GM19467 (cell line): ENCODE results near the gene UROS.
A peak's percentile ranks its signal among the peaks of the same experiment; 100 is the strongest.

ENCODE experiments used
- ATAC-seq: cut with Tn5 transposase; IDR thresholded peaks from one replicate; pipeline ENCODE4 v1.9.1; 2021; ENCODE audit warnings: mild to moderate bottlenecking, moderate library complexity; ENCODE audit not compliant: unreplicated experiment

UROS gene

DNA sequence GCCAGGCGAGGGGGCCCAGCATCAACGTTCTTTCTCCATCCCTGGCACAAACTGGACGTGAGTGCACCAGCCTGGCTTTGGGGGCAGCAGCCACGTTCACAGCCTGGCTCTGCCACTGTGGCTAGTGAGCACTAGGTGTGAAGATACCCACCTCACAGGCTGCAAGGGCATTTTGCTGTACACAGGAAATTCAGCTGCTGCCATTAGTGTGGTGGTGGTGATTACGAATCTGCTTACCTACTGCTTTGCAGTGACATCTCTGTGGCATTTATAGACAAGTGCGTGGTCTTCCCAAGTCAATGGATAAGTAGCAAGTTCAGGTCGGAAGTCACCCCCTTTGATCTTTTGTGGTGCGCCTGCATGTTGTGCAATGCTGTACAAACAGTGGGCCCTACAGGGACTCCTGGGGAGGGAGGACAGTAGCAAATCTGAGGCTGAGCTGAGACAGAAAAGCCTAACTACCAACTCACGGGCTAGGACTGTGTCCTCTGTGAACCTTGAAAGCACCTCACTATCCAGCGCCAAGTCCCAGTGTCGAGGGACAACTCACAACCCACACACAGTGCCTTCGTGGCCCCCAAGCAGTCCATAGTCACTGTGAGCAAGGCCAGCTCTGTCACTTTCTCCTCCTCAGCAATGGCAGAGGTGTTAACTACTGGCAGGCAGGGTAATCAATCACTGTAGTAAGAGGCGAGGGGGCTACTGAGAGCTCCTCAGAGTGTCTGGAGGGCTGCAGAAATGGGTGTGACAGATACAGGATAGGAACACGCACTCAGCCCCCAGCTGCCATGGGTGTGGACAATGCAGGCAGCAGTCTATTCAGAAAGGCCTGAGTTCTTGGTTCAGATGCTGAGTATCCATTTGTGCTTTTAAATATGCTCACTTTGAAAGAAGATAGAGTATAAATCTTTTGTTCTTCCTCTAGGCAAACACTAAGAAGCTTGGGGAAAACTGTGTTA lies 30.4 kb downstream of the UROS start:
- ATAC-seq = no peak

- ATAC-seq = no peak
Measured at GRCh38 chr10:125788156-125789034, 34.7 kb downstream of the UROS start.

DNA sequence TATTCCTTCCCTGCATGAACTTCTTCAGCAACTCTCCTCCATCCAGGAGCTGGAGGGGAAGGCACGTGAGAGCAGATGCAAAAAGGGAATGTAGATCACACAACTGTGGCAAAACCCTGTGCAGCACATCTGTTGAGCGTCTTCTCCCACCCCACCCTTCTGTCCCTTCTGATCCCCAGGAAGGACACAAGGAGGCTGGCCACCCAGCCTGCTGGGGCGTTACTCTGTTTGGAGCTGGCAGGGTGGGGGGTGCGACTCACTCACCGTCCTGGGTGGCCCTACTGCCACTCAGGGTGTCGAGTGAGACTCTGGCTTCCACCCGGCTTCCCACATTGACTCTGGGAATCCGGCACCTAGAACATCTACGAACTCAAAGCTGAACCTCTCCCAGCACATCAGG lies 37.3 kb downstream of the UROS start:
- no peak for ATAC-seq

DNA sequence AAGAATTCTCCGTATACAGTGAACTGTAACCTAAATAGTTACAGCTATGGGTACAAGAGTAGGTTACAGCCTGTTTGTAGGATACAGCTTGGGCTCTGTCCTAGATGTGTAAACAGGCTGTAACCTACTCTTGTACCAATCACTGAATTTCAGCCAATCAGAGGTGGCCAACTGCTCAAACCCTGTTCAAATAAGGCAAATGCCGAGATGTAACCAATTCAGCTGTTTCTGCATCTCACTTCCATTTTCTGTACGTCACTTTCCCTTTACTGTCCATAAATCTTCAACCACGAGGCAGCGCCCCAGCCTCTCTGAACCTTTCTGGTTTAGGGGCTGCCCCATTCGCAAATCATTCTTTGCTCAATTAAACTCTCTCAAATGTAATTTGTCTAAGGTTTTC lies 39.1 kb downstream of the UROS start:
- ATAC-seq = peak; percentile 82

- no peak for ATAC-seq
Measured at GRCh38 chr10:125783408-125783807, 39.6 kb downstream of the UROS start.

DNA sequence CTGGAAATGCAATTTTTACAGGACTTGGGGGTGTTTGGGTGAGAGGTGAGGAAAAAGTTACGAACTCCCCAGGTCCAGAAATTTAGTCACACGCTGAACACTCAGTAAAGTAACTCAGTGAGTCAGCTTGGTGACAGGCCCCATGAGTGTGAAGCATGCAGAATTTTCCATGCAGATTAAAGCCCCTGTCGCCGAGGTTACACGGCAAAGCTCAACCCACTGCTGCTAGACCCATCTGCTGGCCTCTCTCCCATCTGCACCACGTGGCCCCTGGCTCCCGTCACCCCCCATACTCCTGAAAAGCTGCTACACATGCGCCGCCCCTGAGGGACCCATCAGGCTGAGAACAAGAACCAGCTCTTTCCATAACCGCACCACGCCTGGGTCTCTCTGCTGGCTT lies 40.4 kb downstream of the UROS start:
- no peak for ATAC-seq

DNA sequence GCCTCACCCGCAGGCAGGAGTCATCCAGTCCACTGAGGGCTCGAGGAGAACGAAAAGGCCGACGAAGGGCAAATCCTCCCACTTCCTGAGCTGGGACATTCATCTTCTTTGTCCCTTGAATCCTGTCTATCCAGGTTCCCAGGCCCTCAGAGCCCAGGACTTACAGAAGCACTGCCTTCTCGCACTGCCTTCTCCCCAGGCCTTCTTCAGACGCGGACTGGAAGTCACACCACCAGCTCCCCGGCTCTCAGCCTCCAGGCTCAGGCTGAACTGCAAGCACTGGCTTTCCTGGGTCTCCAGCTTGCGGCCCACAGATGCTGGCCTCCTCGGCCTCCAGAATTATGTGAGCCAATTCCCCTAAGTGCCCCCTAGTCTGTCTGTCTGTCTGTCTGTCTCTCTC lies 41.0 kb downstream of the UROS start:
- no peak for ATAC-seq

DNA sequence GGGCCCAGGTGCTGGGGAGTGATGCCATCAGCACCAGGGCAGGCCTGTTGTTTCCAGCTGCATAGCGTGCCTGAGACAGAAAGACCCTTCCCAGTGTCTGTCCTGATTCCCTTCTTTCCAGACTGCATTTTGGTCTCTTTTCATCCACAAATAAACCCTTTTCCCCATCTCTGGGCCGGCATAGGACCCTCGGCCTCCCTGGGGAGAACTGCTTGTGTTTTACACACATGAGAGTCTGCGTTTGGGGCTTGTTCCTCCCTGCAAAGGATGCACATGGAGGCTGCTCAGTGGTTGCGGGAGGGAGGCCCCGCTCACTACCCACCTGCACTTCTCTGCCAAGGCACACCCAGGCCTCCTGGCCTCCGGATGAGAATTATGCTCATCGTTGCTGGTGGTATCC lies 41.7 kb downstream of the UROS start:
- no peak for ATAC-seq

- no peak for ATAC-seq
Measured at GRCh38 chr10:125779403-125780327, 43.4 kb downstream of the UROS start.

GRCh38 chr10:125778556-125778955 lies 44.5 kb downstream of the UROS start:
- no peak for ATAC-seq

GRCh38 chr10:125777806-125778205 lies 45.3 kb downstream of the UROS start:
- ATAC-seq = no peak

- ATAC-seq = no peak
Measured at GRCh38 chr10:125775491-125776106, 47.5 kb downstream of the UROS start, which contains the start of gene MMP21. Gene MMP21 (minus strand): TSS chr10:125775821. CDS start chr10:125775821, 0 bp downstream.

GRCh38 chr10:125774581-125775191 lies 48.4 kb downstream of the UROS start:
- no peak for ATAC-seq

- no peak for ATAC-seq
Measured at GRCh38 chr10:125773687-125774543, 49.1 kb downstream of the UROS start.

DNA sequence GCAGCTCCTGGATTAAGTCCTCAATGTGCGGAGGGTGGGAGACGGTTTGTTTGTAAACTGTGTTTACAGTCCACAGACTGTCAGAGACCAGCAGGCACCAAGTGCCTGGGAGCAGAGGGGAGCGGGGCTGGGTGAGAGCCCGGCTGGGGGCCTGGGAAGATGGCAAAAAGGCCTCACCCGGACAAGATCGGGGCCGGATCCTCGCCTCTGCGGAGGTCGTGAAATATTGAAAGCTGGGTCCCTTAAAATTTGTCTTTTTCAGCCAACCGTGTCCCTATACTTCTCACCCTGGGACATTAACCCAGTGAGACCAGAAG lies 50.2 kb downstream of the UROS start:
- ATAC-seq = no peak

GRCh38 chr10:125772112-125772863 lies 50.8 kb downstream of the UROS start:
- no peak for ATAC-seq

GRCh38 chr10:125770844-125771243 lies 52.2 kb downstream of the UROS start:
- ATAC-seq = no peak

DNA sequence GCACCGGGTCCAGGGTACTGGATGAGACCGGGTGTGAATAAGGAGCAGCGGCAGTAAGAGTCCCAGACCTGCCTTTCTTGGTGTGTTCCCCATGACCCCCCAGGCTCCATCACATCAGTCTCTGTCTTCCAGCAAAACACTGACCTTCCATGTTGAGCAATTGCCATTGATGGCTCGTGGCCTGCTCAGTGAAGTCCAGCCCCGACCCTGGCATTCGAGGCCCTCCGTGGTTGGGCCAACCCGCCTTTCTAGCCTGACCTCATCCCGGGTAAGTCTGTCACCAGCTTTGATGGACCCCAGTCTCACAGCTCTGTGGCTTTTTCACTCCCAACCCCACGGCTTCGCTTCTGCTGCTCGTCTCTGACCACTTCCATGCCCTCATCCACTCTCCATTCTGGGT lies 53.9 kb downstream of the UROS start:
- no peak for ATAC-seq
